Fibroblast of skin of back (primary cell): ENCODE results near the gene ZNF777.
"Not testable (repeated sequence)": the region's sequence is repeated elsewhere in the genome, so short reads cannot be mapped to it uniquely, and the experiment has no call there.

Source experiments
- DNase-seq: peaks from one replicate; pipeline ENCODE4 v3.0.0-alpha.2; 2013

ZNF777 gene

GRCh38 chr7:149413083-149413482 is 47.8 kb downstream of the ZNF777 start:
- not testable (repeated sequence) for DNase-seq

DNA sequence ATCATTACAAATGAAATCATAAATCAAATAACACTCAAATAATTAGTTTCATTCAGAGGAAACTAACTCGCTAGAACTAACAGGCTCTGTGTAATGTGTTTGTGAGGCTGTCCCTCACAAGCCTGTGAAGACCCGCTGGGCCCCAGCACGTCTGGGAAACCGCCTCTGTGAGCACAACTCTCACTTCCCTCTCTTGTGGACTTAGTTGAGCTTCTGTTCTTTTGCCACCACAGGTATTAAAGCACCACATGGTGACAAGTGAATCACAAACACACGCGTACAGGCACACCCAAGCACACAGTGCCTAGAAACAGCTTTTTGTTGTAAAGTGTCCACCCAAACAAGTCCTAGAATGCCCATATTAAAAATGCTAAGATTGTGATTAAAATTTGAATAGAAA is 51.0 kb downstream of the ZNF777 start:
- no peak for DNase-seq

DNA sequence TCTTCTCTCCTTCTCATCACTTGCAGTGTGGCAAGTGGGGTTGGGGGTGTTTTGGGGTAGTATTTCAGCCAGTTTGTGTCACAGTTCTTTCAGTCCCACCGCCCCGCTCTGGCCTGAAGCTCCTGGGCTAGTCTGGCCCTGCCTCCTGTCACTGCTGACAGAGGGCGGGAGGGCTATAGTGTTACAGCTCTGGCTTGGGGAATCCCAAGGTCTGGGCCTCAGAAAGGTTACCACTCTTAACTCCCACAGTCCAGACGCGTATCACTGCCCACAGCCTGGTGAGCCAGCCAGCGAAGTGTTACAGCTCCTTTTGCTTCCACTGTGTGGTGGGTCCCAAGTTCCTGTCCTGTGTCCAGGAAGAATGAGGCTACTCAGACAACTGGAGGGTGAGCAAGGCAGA is 56.0 kb downstream of the ZNF777 start:
- no peak for DNase-seq

- no peak for DNase-seq
Observed at GRCh38 chr7:149404396-149404795, 56.5 kb downstream of the ZNF777 start.

GRCh38 chr7:149398195-149398820 is 62.6 kb downstream of the ZNF777 start:
- no peak for DNase-seq

GRCh38 chr7:149397470-149398043 is 63.3 kb downstream of the ZNF777 start:
- DNase-seq = no peak

GRCh38 chr7:149388550-149389335 is 72.1 kb downstream of the ZNF777 start:
- DNase-seq = not testable (repeated sequence)

- not testable (repeated sequence) for DNase-seq
Observed at GRCh38 chr7:149386514-149386913, 74.3 kb downstream of the ZNF777 start.

DNA sequence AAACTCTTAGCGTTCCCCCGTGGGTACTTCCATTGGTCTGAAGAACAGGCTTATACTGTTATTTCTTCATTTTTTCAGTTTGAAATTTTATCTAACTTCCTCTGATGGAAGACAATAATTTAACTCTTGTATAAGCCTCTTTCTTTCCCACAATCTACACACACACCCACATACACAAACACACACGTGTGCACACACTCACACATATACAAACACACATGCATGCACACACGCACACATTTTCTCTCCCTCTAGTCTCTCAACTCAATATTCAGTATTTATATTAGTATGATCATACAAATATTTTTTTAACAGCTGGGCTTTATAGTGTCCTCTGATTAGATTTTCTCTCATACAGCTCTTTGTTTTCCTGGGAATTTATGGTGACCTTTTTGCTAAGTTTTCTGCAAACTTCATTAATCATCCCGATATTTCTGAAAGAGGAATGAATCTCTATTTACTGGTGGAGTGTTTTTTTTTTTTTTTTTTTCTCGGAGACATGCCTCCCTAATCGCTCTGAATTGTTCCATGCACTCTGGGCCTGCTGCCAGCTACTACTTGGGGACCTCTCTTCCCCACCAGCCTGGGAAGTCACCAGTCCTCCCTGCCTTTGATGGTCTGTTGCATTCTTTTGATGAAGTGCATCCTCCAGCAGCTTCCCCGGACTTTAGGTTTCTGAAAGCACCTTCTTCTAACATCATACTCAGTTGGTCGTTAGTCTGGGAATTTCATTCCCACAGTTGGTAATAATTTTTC is 75.5 kb downstream of the ZNF777 start:
- no peak for DNase-seq
